Left renal cortex interstitium (tissue), 4 donors: ENCODE data around the gene CUL2. TPM values are rescaled to one million over a fixed set of nuclear protein-coding genes. Genes with fewer than 3 reads are reported as not detected.
"Not testable (repeated sequence)": the region's sequence is repeated elsewhere in the genome, so short reads cannot be mapped to it uniquely, and the experiment has no call there.

Experiments used
- DNase-seq, 4 donors: peaks; one replicate each; pipeline ENCODE4 v3.0.0-alpha.2; 2013; ENCODE audit warnings: low read depth in 4 of 4, low spot score in 2 of 4, missing footprints in 1 of 4
- polyA plus RNA-seq, 4 donors: library from polyadenylated mRNA; unstranded; fragments of 120-200 nt; gene quantifications; one replicate each; pipeline ENCODE4 v1.2.1, GENCODE V29; 2013; ENCODE audit not compliant: insufficient read length in 4 of 4

The CUL2 gene
- polyA plus RNA-seq, 4 donors, result 37.6 to 43.7 (median 39.8) TPM

DNA sequence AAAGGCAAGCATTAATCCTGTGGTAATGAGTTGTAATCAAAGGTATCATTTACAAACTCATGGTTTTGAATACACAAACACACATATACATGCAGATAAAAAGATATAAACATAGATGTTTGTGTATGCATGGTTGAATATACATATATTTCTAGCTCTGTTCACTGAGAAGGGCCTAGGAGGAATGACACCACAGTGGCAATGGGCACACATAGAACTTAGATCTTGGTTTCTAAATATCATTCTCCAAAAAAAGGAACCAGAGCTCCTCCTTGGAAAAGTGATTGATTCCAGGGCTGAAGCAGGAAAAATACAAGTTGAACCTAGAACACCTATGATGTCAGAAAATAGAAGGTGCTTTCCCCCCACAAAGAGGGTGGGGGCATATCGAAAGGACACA lies 6.9 kb downstream of the CUL2 start:
- DNase-seq, result no peak

GRCh38 chr10:35080261-35080660 lies 9.9 kb downstream of the CUL2 start:
- not testable (repeated sequence) for DNase-seq

DNA sequence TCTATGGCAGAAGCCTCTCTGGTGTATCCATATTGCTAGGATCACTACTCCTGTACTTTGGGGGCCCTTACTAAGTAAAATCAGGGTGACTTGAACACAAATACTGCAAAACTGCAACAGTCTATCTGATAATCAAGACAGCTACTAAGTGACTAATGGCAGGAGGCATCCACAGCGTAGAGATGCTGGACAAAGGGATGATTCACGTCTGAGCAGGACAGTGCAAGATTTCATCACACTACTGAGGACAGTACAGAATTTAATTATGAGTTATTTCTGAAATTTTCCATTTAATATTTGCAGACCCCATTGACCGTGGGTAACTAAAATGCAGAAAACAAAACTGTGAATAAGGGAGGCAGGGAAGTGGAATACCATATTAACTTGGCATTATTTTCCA lies 10.4 kb downstream of the CUL2 start:
- no peak for DNase-seq

- no peak for DNase-seq
Observed at GRCh38 chr10:35079265-35079664, 10.9 kb downstream of the CUL2 start.

- no peak for DNase-seq
Observed at GRCh38 chr10:35075228-35075627, 14.9 kb downstream of the CUL2 start.

DNA sequence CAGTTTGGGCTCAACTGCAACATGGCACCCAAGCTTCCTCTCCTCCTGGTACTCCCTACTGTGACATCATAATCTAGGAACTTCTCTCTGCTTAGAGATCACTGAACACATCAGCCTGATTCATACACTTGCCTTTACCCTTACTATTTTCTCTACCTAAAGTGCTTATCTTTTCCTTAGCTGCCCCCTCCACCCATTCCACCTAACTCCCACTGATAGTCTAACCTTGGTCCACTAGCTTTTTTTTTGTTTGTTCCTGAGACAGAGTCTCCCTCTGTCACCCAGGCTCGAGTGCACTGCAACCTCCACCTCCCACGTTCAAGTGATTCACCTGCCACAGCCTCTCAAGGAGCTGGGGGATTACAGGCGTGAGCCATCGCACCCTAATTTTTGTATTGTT lies 15.9 kb downstream of the CUL2 start:
- no peak for DNase-seq

DNA sequence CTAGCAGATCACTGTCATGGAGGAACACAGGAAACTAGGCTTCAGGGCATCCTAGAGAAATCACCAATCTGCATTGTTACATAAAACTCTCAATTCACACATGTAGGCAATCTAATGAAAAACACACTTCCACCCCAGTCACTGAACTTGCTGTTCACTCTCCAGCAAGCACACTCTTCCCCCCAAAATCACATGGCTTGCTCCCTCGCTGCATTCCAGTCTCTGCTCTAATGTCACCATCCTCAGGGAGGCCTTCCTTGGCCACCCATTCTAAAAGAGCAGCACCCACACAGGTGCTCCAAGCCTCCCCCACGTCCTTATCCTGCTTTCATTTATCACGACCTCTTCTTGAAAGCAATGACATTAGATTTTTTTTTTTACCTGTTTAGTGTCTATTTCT lies 19.6 kb downstream of the CUL2 start:
- no peak for DNase-seq

DNA sequence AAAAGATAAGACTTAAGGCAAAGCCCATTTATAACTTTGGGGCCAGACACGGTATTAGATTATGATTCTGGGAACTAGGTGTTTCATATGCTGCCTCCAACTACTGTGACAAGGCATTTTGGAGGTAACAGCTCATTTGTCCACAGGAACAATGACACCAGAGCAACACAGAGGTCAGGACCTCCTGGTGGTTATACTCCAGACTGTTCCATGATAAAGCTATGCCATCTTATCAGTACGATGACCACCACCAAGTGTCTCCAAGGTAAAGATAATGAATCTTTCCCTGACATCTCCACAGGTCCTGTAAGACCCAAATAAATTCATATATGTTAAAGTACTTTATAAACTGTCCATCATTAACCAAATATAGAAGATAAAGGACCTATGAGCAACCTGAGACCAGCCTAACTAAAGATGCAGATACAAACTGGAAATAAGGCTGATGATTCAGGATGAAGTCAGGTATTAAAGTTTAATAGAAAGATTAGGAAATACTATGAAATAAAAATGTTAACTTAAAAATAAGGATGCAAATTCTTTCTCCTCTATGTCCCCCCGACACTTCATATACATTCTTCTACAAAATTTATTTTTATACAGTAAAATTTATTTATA lies 26.2 kb downstream of the CUL2 start:
- no peak for DNase-seq

GRCh38 chr10:35059481-35059880 lies 30.7 kb downstream of the CUL2 start:
- no peak for DNase-seq

- DNase-seq, result no peak
Observed at GRCh38 chr10:35058686-35059085, 31.5 kb downstream of the CUL2 start.

DNA sequence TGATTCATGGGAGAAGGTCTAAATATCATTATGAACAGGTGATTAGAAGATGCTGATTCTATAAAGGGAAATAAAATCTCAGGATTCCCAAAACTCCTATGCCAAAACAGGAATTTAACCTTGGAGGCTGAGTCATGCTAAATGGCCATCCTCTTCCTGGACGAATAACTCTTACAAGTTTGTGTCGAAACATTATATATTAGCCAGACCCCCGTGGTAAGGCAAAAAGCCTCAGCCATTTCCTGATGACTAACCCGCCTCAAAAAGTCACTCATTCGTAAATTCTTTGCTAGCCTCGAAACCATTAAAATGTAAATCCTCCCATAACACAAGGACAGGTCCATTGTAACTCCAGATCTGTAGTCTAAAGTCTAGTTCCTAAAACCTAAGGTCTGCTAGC lies 32.0 kb downstream of the CUL2 start:
- DNase-seq, result no peak

- DNase-seq, result no peak
Observed at GRCh38 chr10:35056686-35057085, 33.5 kb downstream of the CUL2 start.

- no peak for DNase-seq
Observed at GRCh38 chr10:35056133-35056532, 34.0 kb downstream of the CUL2 start.

- DNase-seq, result no peak
Observed at GRCh38 chr10:35050568-35050967, 39.6 kb downstream of the CUL2 start.

- DNase-seq, result no peak
Observed at GRCh38 chr10:35046074-35046473, 44.1 kb downstream of the CUL2 start.

DNA sequence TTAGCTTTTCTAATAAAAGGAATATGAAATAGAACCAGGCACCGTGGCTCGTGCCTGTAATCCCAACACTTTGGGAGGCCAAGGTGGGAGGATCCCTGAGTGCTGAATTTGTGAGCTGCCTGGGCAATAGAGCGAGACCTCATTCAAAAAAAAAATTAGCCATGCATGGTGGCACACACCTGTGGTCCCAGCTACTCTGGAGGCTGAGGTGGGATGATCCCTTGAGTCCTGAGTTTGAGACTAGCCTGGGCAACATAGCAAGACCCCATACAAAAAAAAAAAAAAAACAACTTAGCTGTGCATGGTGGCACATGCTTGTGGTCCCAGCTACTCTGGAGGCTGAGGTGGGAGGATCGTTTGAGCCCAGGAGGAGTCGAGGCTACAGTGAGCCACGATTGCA lies 44.9 kb downstream of the CUL2 start:
- DNase-seq, result not testable (repeated sequence)

- DNase-seq, result no peak
Observed at GRCh38 chr10:35043796-35044344, 46.3 kb downstream of the CUL2 start.

GRCh38 chr10:35042783-35043182 lies 47.4 kb downstream of the CUL2 start:
- DNase-seq, result no peak

- DNase-seq, result no peak
Observed at GRCh38 chr10:35041502-35041879, 48.6 kb downstream of the CUL2 start.

DNA sequence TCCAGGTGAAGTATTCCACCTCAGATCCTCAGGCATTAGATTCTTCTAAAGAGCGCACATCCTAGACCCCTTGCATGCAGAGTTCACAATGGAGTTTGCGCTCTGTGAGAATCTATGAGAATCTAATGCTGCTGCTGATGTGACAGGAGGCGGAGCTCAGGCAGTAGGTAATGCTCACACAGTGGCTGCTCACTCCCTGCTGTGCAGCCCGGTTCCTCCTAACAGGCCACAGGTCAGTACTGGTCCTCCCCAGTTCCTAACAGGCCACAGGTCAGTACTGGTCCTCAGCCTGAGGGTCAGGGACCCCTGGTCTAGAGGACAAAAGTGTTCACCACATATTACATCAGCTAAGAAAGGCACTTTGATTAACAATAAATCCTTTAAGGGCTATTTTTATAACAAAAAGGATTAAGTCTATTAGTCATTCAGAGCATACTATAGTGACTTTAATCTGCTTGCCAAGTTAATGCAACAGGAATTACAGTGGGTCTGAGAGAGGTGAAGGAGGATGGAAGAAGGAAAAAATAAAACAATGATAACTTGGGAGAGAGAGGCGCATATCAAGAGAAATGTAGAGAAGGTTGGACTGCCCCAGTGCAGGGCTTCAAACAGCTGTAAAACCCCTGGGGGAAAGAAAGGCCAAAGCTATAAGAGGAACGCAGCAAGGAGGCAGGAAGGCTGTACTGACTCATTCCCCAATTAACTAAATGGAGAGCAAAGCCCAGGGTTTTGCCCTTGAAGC lies 49.2 kb downstream of the CUL2 start:
- no peak for DNase-seq

GRCh38 chr10:35037104-35037503 lies 53.0 kb downstream of the CUL2 start:
- DNase-seq, result no peak

- no peak for DNase-seq
Observed at GRCh38 chr10:35035606-35036005, 54.5 kb downstream of the CUL2 start.
